Measurements from ENCODE around the gene GOLT1B. TPM values are rescaled to one million over a fixed set of nuclear protein-coding genes. Genes with fewer than 3 reads are reported as not detected.

GOLT1B gene
- total RNA-seq, 2 donors from 2014 or later: 15.5 to 16.9 TPM

- H3K27ac ChIP-seq: no peak overlapping the region
- no peaks in the 10 kb centered on the region for H3K36me3 ChIP-seq
- H3K27me3 ChIP-seq: no peaks in the 10 kb centered on the region
- no peaks in the 10 kb centered on the region for H3K4me1 ChIP-seq
- H3K9me3 ChIP-seq: no peaks in the 10 kb centered on the region
- DNase-seq (ENCODE audit: low spot score): no peak
- TF ChIP-seq CTCF (IDR thresholded peaks at IDR 0.05): no peak
- H3K4me3 ChIP-seq: no peak overlapping the region
Observed at GRCh38 chr12:21566907-21567394, 65.4 kb downstream of the GOLT1B start.

Other genes with a start within 250 kb of the GOLT1B start
- not detected for gene SLCO1A2, start 166.9 kb upstream of the GOLT1B start, total RNA-seq
- gene IAPP, start 128.9 kb upstream of the GOLT1B start, total RNA-seq: not detected
- 10 to 100 TPM in 1 of 2 donors, 1 to 10 TPM in 1; 8.8 to 18.2 TPM for gene PYROXD1, start 64.1 kb upstream of the GOLT1B start, total RNA-seq
- 10 to 100 TPM; 17.8 to 20.0 TPM for gene RECQL, start 154 bp upstream of the GOLT1B start, total RNA-seq
- gene SPX, start 24.5 kb downstream of the GOLT1B start, total RNA-seq: 1 to 10 TPM; 5.6 to 8.3 TPM
- not detected for gene GYS2, start 103.1 kb downstream of the GOLT1B start, total RNA-seq
- 1,000 to 10,000 TPM in 1 of 2 donors, 100 to 1,000 TPM in 1; 727 to 1,254 TPM for gene LDHB, start 156.1 kb downstream of the GOLT1B start, total RNA-seq